Stomach (tissue), 9 donors: ENCODE measurements around the gene FRMD5. TPM values are rescaled to one million over a fixed set of nuclear protein-coding genes. Genes with fewer than 3 reads are reported as not detected.
A peak's percentile ranks its signal among the peaks of the same experiment; 100 is the strongest.
"Not testable (repeated sequence)": the region's sequence is repeated elsewhere in the genome, so short reads cannot be mapped to it uniquely, and the experiment has no call there.

ENCODE experiments used
- DNase-seq, 2 donors: peaks; one replicate each; pipeline versions ENCODE4 v3.0.0 to v3.0.0-alpha.2; 2013 to 2019
- H3K27ac ChIP-seq, 5 donors: fragments of 200-600 bp in 4 of 5; sonication (generic) in 4 of 5; one replicate each; pipeline ENCODE4 v1.5.1; 2013 to 2019; ENCODE audit warnings: mild to moderate bottlenecking in 1 of 5, moderate library complexity in 1 of 5
- H3K27me3 ChIP-seq, 3 donors: fragments of 200-600 bp; sonication (generic); one replicate each; pipeline ENCODE4 v1.5.1; 2017 to 2019; ENCODE audit warnings: mixed run types in 1 of 3
- H3K36me3 ChIP-seq, 4 donors: fragments of 200-600 bp; sonication (generic); 1 replicate in 3 of 4; 2 replicates in 1 of 4; pipeline ENCODE4 v1.5.1; 2016 to 2019
- H3K4me1 ChIP-seq, 4 donors: fragments of 200-600 bp; sonication (generic); one replicate each; pipeline ENCODE4 v1.5.1; 2016 to 2019
- H3K4me3 ChIP-seq, 4 donors: fragments of 200-600 bp; sonication (generic) in 3 of 4; one replicate each; pipeline ENCODE4 v1.5.1; 2016 to 2019; ENCODE audit warnings: mild to moderate bottlenecking in 1 of 4
- H3K9me3 ChIP-seq, 4 donors: fragments of 200-600 bp; sonication (generic); one replicate each; pipeline ENCODE4 v1.5.1; 2016 to 2019
- CTCF ChIP-seq, 7 experiments: fragments of 450-650 bp in 4 of 7; fragments of 200-600 bp in 3 of 7; sonication (generic) in 3 of 7; IDR thresholded peaks; one replicate each; pipeline ENCODE4 v1.5.1; 2016 to 2019; ENCODE audit warnings: antibody characterized with exemption in 7 of 7, control low read depth in 2 of 7, mild to moderate bottlenecking in 1 of 7
- EP300 ChIP-seq: sonication (generic); formaldehyde crosslinking; IDR thresholded peaks from one replicate; pipeline ENCODE4 v1.6.1; 2017; ENCODE audit warnings: antibody characterized with exemption
- POLR2A ChIP-seq, 4 donors: fragments of 450-650 bp; IDR thresholded peaks; one replicate each; pipeline ENCODE4 v1.6.1; 2016; ENCODE audit warnings: antibody characterized with exemption in 4 of 4, control low read depth in 2 of 4, mild to moderate bottlenecking in 1 of 4, moderate library complexity in 1 of 4
- POLR2AphosphoS5 ChIP-seq, 3 donors: sonication (generic); formaldehyde crosslinking; IDR thresholded peaks; one replicate each; pipeline ENCODE4 v1.6.1; 2016; ENCODE audit warnings: antibody characterized with exemption in 3 of 3
- WGBS, 5 donors: extraction: QIAGEN DNeasy Blood & Tissue Kit in 3 of 5; methylation state at CpG; one replicate each; pipeline versions ENCODE4 v1.1.5 to v1.1.7; 2013 to 2018; 5-methylcytosine and 5-hydroxymethylcytosine counted together
- intact Hi-C: fragments of 100-400 bp; cut with DNase I; formaldehyde crosslinking; loops from one replicate; pipeline ENCODE4 v1.15.1; 2023; ENCODE audit warnings: low total_unique reads
- polyA plus RNA-seq, 3 donors: library from polyadenylated mRNA; stranded (reverse); fragments of 200-250 nt; gene quantifications; one replicate each; pipeline ENCODE4 v1.2.3, GENCODE V29; 2013
- total RNA-seq, 5 donors: library from RNA; depleted of rRNA; stranded (reverse); fragments of >200 nt; gene quantifications; one replicate each; pipeline versions ENCODE4 v1.1.0 to v1.2.3, GENCODE V29; 2014 to 2016
- donor health status: healthy with polysubstance abuse.
- donor health status: Bipolar disorder and iron deficiency.
- donor health status: healthy.

The FRMD5 gene
- total and polyA plus RNA-seq, 8 donors, result 0.40 to 13.0 (median 2.5) TPM

DNA sequence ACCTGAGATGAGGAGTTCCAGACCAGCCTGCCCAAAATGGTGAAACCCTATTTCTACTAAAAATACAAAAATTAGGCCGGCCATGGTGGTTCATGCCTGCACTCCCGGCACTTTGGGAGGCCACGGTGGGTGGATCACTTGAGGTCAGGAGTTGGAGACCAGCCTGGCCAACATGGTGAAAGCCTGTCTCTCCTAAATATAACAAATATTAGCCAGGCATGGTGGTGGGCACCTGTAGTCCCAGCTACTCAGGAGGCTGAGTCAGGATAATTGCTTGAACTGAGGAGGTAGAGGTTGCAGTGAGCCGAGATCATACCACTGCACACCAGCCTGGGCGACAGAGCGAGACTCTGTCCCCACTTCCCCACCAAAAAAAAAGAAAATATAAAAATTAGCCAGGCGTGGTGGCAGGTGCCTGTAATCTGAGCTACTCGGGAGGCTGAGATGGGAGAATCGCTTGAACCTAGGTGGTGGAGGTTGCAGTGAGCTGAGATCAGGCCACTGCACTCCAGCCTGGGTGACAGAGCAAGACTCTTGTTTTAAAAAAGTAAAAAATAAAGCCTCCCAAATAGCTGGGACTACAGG is 364.3 kb downstream of the FRMD5 start:
- intact Hi-C loops, H3K4me3 ChIP-seq, DNase-seq, H3K27me3 ChIP-seq, H3K9me3 ChIP-seq, H3K27ac ChIP-seq: not testable (repeated sequence)
- 94 to 97% (median 96%) methylated on average over 9 of the region's 9 CpGs for WGBS, 5 donors
- Histone ChIP-seq H3K36me3 (peaks cover 0 to 14% (median 13%) of the 10 kb centered on the region in 4 donors), H3K4me1 (peaks cover 0 to 32% (median 17%) of the 10 kb centered on the region in 4 donors)

- H3K36me3 ChIP-seq, H3K27ac ChIP-seq, intact Hi-C loops, H3K9me3 ChIP-seq, H3K27me3 ChIP-seq, H3K4me3 ChIP-seq, DNase-seq: not testable (repeated sequence)
- WGBS, 5 donors, result 87 to 94% (median 90%) methylated on average over 9 of the region's 9 CpGs
- peaks cover under 1 to 38% (median 18%) of the 10 kb centered on the region in 4 donors for H3K4me1 ChIP-seq
Measured at GRCh38 chr15:43829951-43830540, 365.0 kb downstream of the FRMD5 start.

- intact Hi-C loops, result no loop called here
- Histone ChIP-seq H3K27me3 (no peaks in the 10 kb centered on the region), H3K36me3 (no peaks in the 10 kb centered on the region), H3K4me1 (peaks cover 13 to 49% (median 28%) of the 10 kb centered on the region in 4 donors), H3K9me3 (no peaks in the 10 kb centered on the region), H3K4me3 (peak overlapping the region in 1 of 4 donors; percentile 57), H3K27ac (peak overlapping the region in 2 of 5 donors; percentile 82 to 84)
- DNase-seq, result no peak
- 51 to 70% (median 62%) methylated on average over 6 of the region's 6 CpGs for WGBS, 5 donors
- TF ChIP-seq CTCF (IDR thresholded peaks at IDR 0.05) (no peak), POLR2AphosphoS5 (IDR thresholded peaks at IDR 0.05) (no peak), POLR2A (IDR thresholded peaks at IDR 0.05) (no peak), EP300 (no peak)
Measured at GRCh38 chr15:43828061-43828657, 366.9 kb downstream of the FRMD5 start.

- peaks cover 27 to 63% (median 42%) of the 10 kb centered on the region in 4 donors for H3K4me1 ChIP-seq
- peak within 1 kb of the TSS; percentile 72 to 84 (median 79) for H3K27ac ChIP-seq
- TF ChIP-seq POLR2AphosphoS5 (IDR thresholded peaks at IDR 0.05) (peak; percentile 51 to 69 (median 52)), EP300 (no peak), POLR2A (IDR thresholded peaks at IDR 0.05) (no peak), CTCF (IDR thresholded peaks at IDR 0.05) (no peak)
- WGBS, 5 donors, result 4 to 7% (median 5%) methylated on average over 25 to 48 of the region's 48 CpGs
- no peaks in the 10 kb centered on the region for H3K36me3 ChIP-seq
- intact Hi-C loops, result no loop called here
- no peaks in the 10 kb centered on the region for H3K9me3 ChIP-seq
- no peaks in the 10 kb centered on the region for H3K27me3 ChIP-seq
- peak; percentile 88 to 95 for DNase-seq
- peak within 1 kb of the TSS; percentile 48 to 61 (median 58) for H3K4me3 ChIP-seq
Measured at GRCh38 chr15:43826508-43827341, 368.3 kb downstream of the FRMD5 start, which contains the start of gene WDR76. TSS of gene WDR76 (plus strand) at chr15:43827002. CDS start at chr15:43827033, 31 bp downstream.

DNA sequence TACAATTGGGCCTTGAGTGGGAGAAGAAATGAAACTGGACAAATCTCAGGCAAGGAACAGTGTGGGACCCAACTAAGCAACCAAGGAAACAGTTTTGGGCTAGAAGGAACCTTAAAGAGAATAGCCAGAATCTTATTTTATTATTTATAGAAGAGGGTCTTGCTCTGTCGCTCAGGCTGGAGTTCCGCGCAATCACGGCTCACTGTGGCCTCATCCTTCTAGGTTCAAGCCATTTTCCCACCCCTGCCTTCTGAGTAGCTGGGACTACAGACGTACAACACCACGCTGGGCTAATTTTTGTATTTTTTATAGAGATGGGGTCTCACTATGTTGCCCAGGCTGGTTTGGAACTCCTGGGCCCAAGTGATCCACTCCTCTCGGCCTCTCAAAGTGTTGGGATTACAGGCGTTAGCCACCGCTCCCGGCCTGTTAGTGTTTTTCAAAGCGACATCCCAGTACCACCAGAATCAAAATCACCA is 369.0 kb downstream of the FRMD5 start:
- intact Hi-C loops, result no loop called here
- peaks cover 32 to 70% (median 45%) of the 10 kb centered on the region in 4 donors for H3K4me1 ChIP-seq

GRCh38 chr15:43825305-43825704 is 369.8 kb downstream of the FRMD5 start:
- H3K4me3 ChIP-seq, H3K9me3 ChIP-seq, H3K27ac ChIP-seq, H3K27me3 ChIP-seq, DNase-seq, H3K36me3 ChIP-seq, intact Hi-C loops: not testable (repeated sequence)
- WGBS, 5 donors, result 94 to 97% (median 96%) methylated on average over 11 of the region's 11 CpGs
- H3K4me1 ChIP-seq, result peaks cover 34 to 75% (median 49%) of the 10 kb centered on the region in 4 donors

More for the DNA sequence above, 369.0 kb downstream of the FRMD5 start:
- DNase-seq, result no peak
- H3K36me3 ChIP-seq, result no peaks in the 10 kb centered on the region
- no peaks in the 10 kb centered on the region for H3K9me3 ChIP-seq
- whole genome bisulfite sequencing, 5 donors, result 95 to 97% (median 96%) methylated on average over 11 of the region's 11 CpGs
- TF ChIP-seq POLR2AphosphoS5 (IDR thresholded peaks at IDR 0.05) (no peak), POLR2A (IDR thresholded peaks at IDR 0.05) (no peak), EP300 (no peak), CTCF (IDR thresholded peaks at IDR 0.05) (no peak)
- H3K27me3 ChIP-seq, result no peaks in the 10 kb centered on the region
- H3K4me3 ChIP-seq, result peak overlapping the region; percentile 48 to 61 (median 58)
- H3K27ac ChIP-seq, result peak overlapping the region in 4 of 5 donors; percentile 78 to 84 (median 80)
